ENCODE measurements around the gene ACOT11.

GRCh38 chr1:54582566-54583306 is 34.7 kb downstream of the ACOT11 start:
- no peak for TF ChIP-seq PKNOX1 (IDR thresholded peaks at IDR 0.05)
- TF ChIP-seq ZNF384 (IDR thresholded peaks at IDR 0.05): no peak
- TF ChIP-seq ELF4 (IDR thresholded peaks at IDR 0.05): no peak
- TF ChIP-seq NFRKB (IDR thresholded peaks at IDR 0.05): no peak
- TF ChIP-seq HDGF (IDR thresholded peaks at IDR 0.05; ENCODE audit: borderline replicate concordance): no peak
- TF ChIP-seq L3MBTL2 (conservative IDR thresholded peaks at IDR 0.05): no peak
- no peak for TF ChIP-seq FOXM1 (IDR thresholded peaks at IDR 0.05; ENCODE audit: borderline replicate concordance)
- TF ChIP-seq SUZ12 (IDR thresholded peaks at IDR 0.05): no peak
- TF ChIP-seq CTBP1 (IDR thresholded peaks at IDR 0.05; ENCODE audit: borderline replicate concordance): no peak
- TF ChIP-seq FOXK2 (IDR thresholded peaks at IDR 0.05): no peak
- no peak for TF ChIP-seq ARNT (IDR thresholded peaks at IDR 0.05)
- TF ChIP-seq BHLHE40 (IDR thresholded peaks at IDR 0.05; ENCODE audit: borderline replicate concordance): no peak
- no peak for TF ChIP-seq LEF1 (IDR thresholded peaks at IDR 0.05; ENCODE audit: borderline replicate concordance)
- no peak for TF ChIP-seq TARDBP (IDR thresholded peaks at IDR 0.05)

All from HEK293T (cell line).